Measurements from ENCODE around the gene MRPL21. TPM values are rescaled to one million over a fixed set of nuclear protein-coding genes. Genes with fewer than 3 reads are reported as not detected.

MRPL21 gene
- total and polyA plus RNA-seq, 2 of the 13 experiments (the other 11 are each of a cell fraction or from before 2014, with no cell fraction given): 61.5 to 100 TPM

- Histone ChIP-seq H3K4me2 (ENCODE audit: low read depth, low read length) (no peak overlapping the region), H2AFZ (ENCODE audit: low read length) (no peak overlapping the region), H3K79me2 (ENCODE audit: insufficient read depth, low read length) (no peaks in the 10 kb centered on the region), H3K27ac (ENCODE audit: extremely low read length, insufficient read depth, low read length) (no peak overlapping the region), H3K4me3 (replicated peaks in 1 of 3; ENCODE audit: insufficient read depth in 1 of 3, low read depth in 2 of 3, low read length in 3 of 3) (no peak overlapping the region), H3K9me3 (ENCODE audit: low read length) (no peaks in the 10 kb centered on the region), H3K27me3 (ENCODE audit: control insufficient read depth in 1 of 2, insufficient read depth in 2 of 2, low read length in 2 of 2) (no peaks in the 10 kb centered on the region), H3K9ac (ENCODE audit: insufficient read depth, low read depth, low read length) (no peak overlapping the region), H3K36me3 (replicated peaks in 1 of 2; ENCODE audit: control insufficient read depth in 1 of 2, insufficient read depth in 2 of 2, low read length in 2 of 2) (peaks cover 23 to 66% of the 10 kb centered on the region in 2 experiments), H3K4me1 (ENCODE audit: insufficient read depth, low read length) (no peaks in the 10 kb centered on the region), H4K20me1 (ENCODE audit: insufficient read depth, low read length) (no peaks in the 10 kb centered on the region)
- FAIRE-seq (no peak), DNase-seq (ENCODE audit: low spot score) (no peak), ATAC-seq (no peak)
- intact Hi-C loops (cut with micrococcal nuclease; ENCODE audit: unreplicated experiment) (no loop called here), in situ Hi-C loops (cut with HindIII; ENCODE audit: extremely low pct_ligation_motif_present, low pct_unique_long_range_greater_than_20kb) (no loop called here)
- BruUV-seq (replicated peaks): no TSS peak
- 100% methylated on average over 4 of the region's 16 CpGs for WGBS (ENCODE audit: low lambda C conversion rate)
- ChIA-PET CTCF (ENCODE audit: low intra/inter-chr PET ratio, low total read pairs) (no interaction called here), POLR2A (no interaction called here)
- no peak for TF ChIP-seq CAMTA2 (CRISPR knock-in tag; IDR thresholded peaks at IDR 0.05; ENCODE audit: borderline replicate concordance)
- no peak for TF ChIP-seq KDM3A (CRISPR knock-in tag; IDR thresholded peaks at IDR 0.05; ENCODE audit: low read depth)
- TF ChIP-seq SMAD1 (CRISPR knock-in tag; IDR thresholded peaks at IDR 0.05; ENCODE audit: borderline replicate concordance, low read depth): no peak
- no peak for TF ChIP-seq ZNF605 (CRISPR knock-in tag; IDR thresholded peaks at IDR 0.05)
- TF ChIP-seq, protein P1, sequence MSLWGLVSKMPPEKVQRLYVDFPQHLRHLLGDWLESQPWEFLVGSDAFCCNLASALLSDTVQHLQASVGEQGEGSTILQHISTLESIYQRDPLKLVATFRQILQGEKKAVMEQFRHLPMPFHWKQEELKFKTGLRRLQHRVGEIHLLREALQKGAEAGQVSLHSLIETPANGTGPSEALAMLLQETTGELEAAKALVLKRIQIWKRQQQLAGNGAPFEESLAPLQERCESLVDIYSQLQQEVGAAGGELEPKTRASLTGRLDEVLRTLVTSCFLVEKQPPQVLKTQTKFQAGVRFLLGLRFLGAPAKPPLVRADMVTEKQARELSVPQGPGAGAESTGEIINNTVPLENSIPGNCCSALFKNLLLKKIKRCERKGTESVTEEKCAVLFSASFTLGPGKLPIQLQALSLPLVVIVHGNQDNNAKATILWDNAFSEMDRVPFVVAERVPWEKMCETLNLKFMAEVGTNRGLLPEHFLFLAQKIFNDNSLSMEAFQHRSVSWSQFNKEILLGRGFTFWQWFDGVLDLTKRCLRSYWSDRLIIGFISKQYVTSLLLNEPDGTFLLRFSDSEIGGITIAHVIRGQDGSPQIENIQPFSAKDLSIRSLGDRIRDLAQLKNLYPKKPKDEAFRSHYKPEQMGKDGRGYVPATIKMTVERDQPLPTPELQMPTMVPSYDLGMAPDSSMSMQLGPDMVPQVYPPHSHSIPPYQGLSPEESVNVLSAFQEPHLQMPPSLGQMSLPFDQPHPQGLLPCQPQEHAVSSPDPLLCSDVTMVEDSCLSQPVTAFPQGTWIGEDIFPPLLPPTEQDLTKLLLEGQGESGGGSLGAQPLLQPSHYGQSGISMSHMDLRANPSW (CRISPR knock-in tag; IDR thresholded peaks at IDR 0.05; ENCODE audit: borderline replicate concordance): no peak
- TF ChIP-seq HNRNPUL1 (IDR thresholded peaks at IDR 0.05; ENCODE audit: low read depth, low read length): no peak
- no peak for TF ChIP-seq HDAC2 (CRISPR knock-in tag; IDR thresholded peaks at IDR 0.05)
- no peak for TF ChIP-seq ZNF264 (CRISPR knock-in tag; IDR thresholded peaks at IDR 0.05)
- no peak for TF ChIP-seq NFKBIZ (CRISPR knock-in tag; IDR thresholded peaks at IDR 0.05)
- TF ChIP-seq ZNF773 (CRISPR knock-in tag; IDR thresholded peaks at IDR 0.05; ENCODE audit: borderline replicate concordance): no peak
- no peak for TF ChIP-seq RNF2 (conservative IDR thresholded peaks at IDR 0.05; ENCODE audit: low read depth)
- no peak for TF ChIP-seq ZBTB8A (CRISPR knock-in tag; IDR thresholded peaks at IDR 0.05; ENCODE audit: borderline replicate concordance, low read depth)
- no peak for TF ChIP-seq SNAPC2 (CRISPR knock-in tag; IDR thresholded peaks at IDR 0.05)
- TF ChIP-seq IRF1 (CRISPR knock-in tag; IDR thresholded peaks at IDR 0.05; ENCODE audit: low read depth): no peak
- no peak for TF ChIP-seq STAT5B (CRISPR knock-in tag; IDR thresholded peaks at IDR 0.05)
- TF ChIP-seq ARNT2 (CRISPR knock-in tag; IDR thresholded peaks at IDR 0.05; ENCODE audit: low read depth): no peak
- TF ChIP-seq PCBP2 (optimal IDR thresholded peaks at IDR 0.05; ENCODE audit: low read depth, low read length, poor library complexity, severe bottlenecking): no peak
- no peak for TF ChIP-seq EZH2 (conservative IDR thresholded peaks at IDR 0.05; ENCODE audit: low read depth, low read length)
Measured at GRCh38 chr11:68911731-68912130, 8.1 kb upstream of the MRPL21 start.

Measured in HepG2 (cell line).